Keratinocyte (primary cell): ENCODE data around the gene MLX. TPM values are rescaled to one million over a fixed set of nuclear protein-coding genes. Genes with fewer than 3 reads are reported as not detected.

Experiments
- DNase-seq: peaks from one replicate; pipeline ENCODE4 v3.0.0-alpha.2; 2011; ENCODE audit warnings: low read depth, missing footprints, low spot score
- FAIRE-seq: peaks from 2 replicates; lab custom pipeline; 2011; peaks lifted over from hg19 to GRCh38; lab: Jason Lieb, UNC
- H2AFZ ChIP-seq: 2 replicates; pipeline ENCODE4 v1.6.0; 2012; ENCODE audit warnings: low read length, control low read depth, inconsistent platforms; ENCODE audit not compliant: control insufficient read depth
- H3K27ac ChIP-seq: 2 replicates; pipeline ENCODE4 v1.5.1; 2011; ENCODE audit warnings: low read length; ENCODE audit not compliant: control insufficient read depth, insufficient read depth
- H3K27me3 ChIP-seq: 3 replicates; pipeline ENCODE4 v1.6.0; 2011; ENCODE audit warnings: low read length; ENCODE audit not compliant: control insufficient read depth, insufficient read depth; ENCODE audit errors: extremely low read depth
- H3K36me3 ChIP-seq, 2 experiments: 2 replicates in 1 of 2; 3 replicates in 1 of 2; pipeline ENCODE4 v1.5.1; 2011; ENCODE audit warnings: low read length in 2 of 2, mild to moderate bottlenecking in 1 of 2; ENCODE audit not compliant: control insufficient read depth in 2 of 2, insufficient read depth in 2 of 2; ENCODE audit errors: extremely low read depth in 1 of 2
- H3K4me1 ChIP-seq: 3 replicates; pipeline ENCODE4 v1.5.1; 2011; ENCODE audit warnings: low read length; ENCODE audit not compliant: control insufficient read depth, insufficient read depth; ENCODE audit errors: extremely low read depth
- H3K4me2 ChIP-seq: 3 replicates; pipeline ENCODE4 v1.6.0; 2011; ENCODE audit warnings: low read depth, low read length; ENCODE audit not compliant: control insufficient read depth, insufficient read depth; ENCODE audit errors: extremely low read depth
- H3K4me3 ChIP-seq, 3 experiments: fragments of 200-600 bp in 1 of 3; sonication (generic) in 1 of 3; 2 replicates in 2 of 3; 3 replicates in 1 of 3; pipeline ENCODE4 v1.5.1; 2011 to 2016; ENCODE audit warnings: low read length in 3 of 3, mild to moderate bottlenecking in 3 of 3, control low read depth in 2 of 3, inconsistent platforms in 1 of 3, low read depth in 1 of 3, mixed read lengths in 1 of 3, mixed run types in 1 of 3, moderate library complexity in 1 of 3; ENCODE audit not compliant: control insufficient read depth in 2 of 3, insufficient read depth in 2 of 3; ENCODE audit errors: extremely low read depth in 1 of 3
- H3K79me2 ChIP-seq: 2 replicates; pipeline ENCODE4 v1.6.0; 2012; ENCODE audit warnings: low read length; ENCODE audit not compliant: control insufficient read depth, insufficient read depth
- H3K9ac ChIP-seq: 3 replicates; pipeline ENCODE4 v1.6.0; 2011; ENCODE audit warnings: low read length; ENCODE audit not compliant: control insufficient read depth, insufficient read depth; ENCODE audit errors: extremely low read depth
- H3K9me1 ChIP-seq: 3 replicates; pipeline ENCODE4 v1.6.0; 2011; ENCODE audit warnings: low read length; ENCODE audit not compliant: control insufficient read depth, insufficient read depth; ENCODE audit errors: extremely low read depth
- H3K9me3 ChIP-seq: 2 replicates; pipeline ENCODE4 v1.5.1; 2012; ENCODE audit warnings: low read depth, low read length; ENCODE audit not compliant: control insufficient read depth
- H4K20me1 ChIP-seq: 3 replicates; pipeline ENCODE4 v1.6.0; 2011; ENCODE audit warnings: low read length; ENCODE audit not compliant: control insufficient read depth, insufficient read depth; ENCODE audit errors: extremely low read depth
- EZH2 ChIP-seq: IDR thresholded peaks from one replicate; pipeline ENCODE4 v1.6.1; 2012; ENCODE audit warnings: inconsistent platforms, mild to moderate bottlenecking, low read length, moderate library complexity
- dilution Hi-C: fragments of 300-500 bp; cut with MboI; formaldehyde crosslinking; loops from one replicate; pipeline ENCODE4 v1.7.0; 2020; ENCODE audit warnings: low sequenced_read_pairs; ENCODE audit not compliant: extremely low pct_ligation_motif_present
- polyA minus RNA-seq, 3 experiments: library from RNA; depleted of rRNA, polyadenylated mRNA; stranded (reverse); fragments of >200 nt; gene quantifications; 1 replicate in 1 of 3; 2 replicates in 1 of 3; 3 replicates in 1 of 3; pipeline ENCODE4 v1.2.3, GENCODE V29; 2011
- polyA plus RNA-seq, 5 experiments: library from polyadenylated mRNA; depleted of rRNA in 3 of 5; stranded (reverse) in 3 of 5; stranded (forward) in 1 of 5; unstranded in 1 of 5; fragments of >200 nt; gene quantifications; 1 replicate in 1 of 5; 2 replicates in 3 of 5; 3 replicates in 1 of 5; pipeline versions ENCODE4 v1.2.1 to v1.2.3, GENCODE V29; 2011 to 2012; ENCODE audit warnings: missing spikeins in 2 of 5, low read depth in 1 of 5, low replicate concordance in 1 of 5
- TF ChIP-seq, protein P1 (sequence below), 3 experiments: IDR thresholded peaks in 1 of 3; conservative IDR thresholded peaks in 1 of 3; optimal IDR thresholded peaks in 1 of 3; 2 replicates in 2 of 3; 3 replicates in 1 of 3; pipeline versions ENCODE3 to v1.5.1; 2011; ENCODE audit warnings: low read length in 3 of 3, mild to moderate bottlenecking in 3 of 3, moderate library complexity in 2 of 3, control low read depth in 1 of 3, inconsistent platforms in 1 of 3; ENCODE audit not compliant: insufficient read depth in 2 of 3; ENCODE audit errors: extremely low read depth in 1 of 3

The MLX gene, protein sequence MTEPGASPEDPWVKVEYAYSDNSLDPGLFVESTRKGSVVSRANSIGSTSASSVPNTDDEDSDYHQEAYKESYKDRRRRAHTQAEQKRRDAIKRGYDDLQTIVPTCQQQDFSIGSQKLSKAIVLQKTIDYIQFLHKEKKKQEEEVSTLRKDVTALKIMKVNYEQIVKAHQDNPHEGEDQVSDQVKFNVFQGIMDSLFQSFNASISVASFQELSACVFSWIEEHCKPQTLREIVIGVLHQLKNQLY
- polyA plus RNA-seq (39.2 to 45.1 TPM (median 39.5 TPM) in 3 replicates), polyA minus RNA-seq (34.2 to 40.4 TPM (median 35.1 TPM) in 3 replicates)
- polyA plus RNA-seq (2011; ENCODE audit: low read depth), result 28.8 TPM
- 28.3 and 30.3 TPM in 2 replicates for polyA plus RNA-seq (2011; cell fraction: cytosol; rRNA removed)
- polyA plus RNA-seq (2011; cell fraction: nucleus; rRNA removed), result 41.1 and 44.6 TPM in 2 replicates
- polyA plus RNA-seq (2012; ENCODE audit: low replicate concordance), result 36.7 and 38.2 TPM in 2 replicates
- 11.9 TPM for polyA minus RNA-seq (2011; cell fraction: cytosol; rRNA and poly(A)+ RNA removed)
- 8.1 and 11.6 TPM in 2 replicates for polyA minus RNA-seq (2011; cell fraction: nucleus; rRNA and poly(A)+ RNA removed)

DNA sequence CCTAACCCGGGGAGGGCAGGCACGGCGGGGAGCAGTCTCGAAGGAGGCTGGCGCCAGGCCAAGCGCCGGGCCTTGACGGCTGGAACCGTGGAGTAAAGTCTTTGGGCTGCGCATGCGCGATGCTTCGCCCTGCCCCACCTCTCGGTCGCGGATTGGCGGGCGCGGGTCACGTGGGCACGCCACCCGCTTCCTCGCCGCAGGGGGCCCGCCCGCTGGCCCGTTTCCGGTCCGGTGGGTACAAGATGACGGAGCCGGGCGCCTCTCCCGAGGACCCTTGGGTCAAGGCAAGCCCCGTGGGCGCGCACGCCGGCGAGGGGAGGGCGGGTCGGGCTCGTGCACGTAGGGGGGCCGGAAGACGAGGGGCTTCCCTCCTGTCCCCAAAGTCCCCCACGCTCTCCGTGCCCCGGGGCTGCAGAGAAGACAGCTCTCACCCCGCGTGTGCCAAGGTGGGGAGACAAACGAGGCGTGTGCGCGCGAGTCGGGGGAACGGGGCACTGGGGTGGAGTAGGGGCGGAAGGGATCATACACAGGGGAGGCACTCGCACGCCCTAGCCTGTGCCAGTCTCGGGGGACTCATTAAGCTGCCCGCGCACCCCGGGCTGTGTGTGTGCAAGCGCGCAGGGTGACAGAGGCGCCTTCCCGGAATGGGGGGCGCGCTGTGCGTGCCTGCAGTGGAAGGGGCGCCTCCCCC lies at the start of gene MLX:
MLX (plus strand) TSS at position 218 of the 691 bp plus-strand sequence; CDS start at position 243, 25 bp downstream.
- FAIRE-seq, result no peak
- H3K27me3 ChIP-seq, result no peaks in the 10 kb centered on the region
- peaks cover 26% of the 10 kb centered on the region for H3K4me1 ChIP-seq
- H3K4me3 ChIP-seq, result peak within 1 kb of the TSS; percentile 85 to 93 (median 88)
- H2AFZ ChIP-seq, result peak within 1 kb of the TSS; percentile 74
- H3K27ac ChIP-seq, result peak within 1 kb of the TSS; percentile 52
- H3K9me1 ChIP-seq, result no peaks in the 10 kb centered on the region
- TF ChIP-seq, protein P1, sequence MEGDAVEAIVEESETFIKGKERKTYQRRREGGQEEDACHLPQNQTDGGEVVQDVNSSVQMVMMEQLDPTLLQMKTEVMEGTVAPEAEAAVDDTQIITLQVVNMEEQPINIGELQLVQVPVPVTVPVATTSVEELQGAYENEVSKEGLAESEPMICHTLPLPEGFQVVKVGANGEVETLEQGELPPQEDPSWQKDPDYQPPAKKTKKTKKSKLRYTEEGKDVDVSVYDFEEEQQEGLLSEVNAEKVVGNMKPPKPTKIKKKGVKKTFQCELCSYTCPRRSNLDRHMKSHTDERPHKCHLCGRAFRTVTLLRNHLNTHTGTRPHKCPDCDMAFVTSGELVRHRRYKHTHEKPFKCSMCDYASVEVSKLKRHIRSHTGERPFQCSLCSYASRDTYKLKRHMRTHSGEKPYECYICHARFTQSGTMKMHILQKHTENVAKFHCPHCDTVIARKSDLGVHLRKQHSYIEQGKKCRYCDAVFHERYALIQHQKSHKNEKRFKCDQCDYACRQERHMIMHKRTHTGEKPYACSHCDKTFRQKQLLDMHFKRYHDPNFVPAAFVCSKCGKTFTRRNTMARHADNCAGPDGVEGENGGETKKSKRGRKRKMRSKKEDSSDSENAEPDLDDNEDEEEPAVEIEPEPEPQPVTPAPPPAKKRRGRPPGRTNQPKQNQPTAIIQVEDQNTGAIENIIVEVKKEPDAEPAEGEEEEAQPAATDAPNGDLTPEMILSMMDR (optimal IDR thresholded peaks at IDR 0.05 in 1 of 3, IDR thresholded peaks at IDR 0.05 in 1 of 3, conservative IDR thresholded peaks at IDR 0.05 in 1 of 3; ENCODE audit: extremely low read depth in 1 of 3, insufficient read depth in 2 of 3, low read length in 3 of 3), result peak in 1 of 3 experiments; percentile 2
- TF ChIP-seq EZH2, result no peak
- H3K79me2 ChIP-seq, result peaks cover 50% of the 10 kb centered on the region
- dilution Hi-C loops, result no loop called here
- H3K4me2 ChIP-seq, result peak within 1 kb of the TSS; percentile 92
- no peaks in the 10 kb centered on the region for H3K9me3 ChIP-seq
- no peak for DNase-seq
- H4K20me1 ChIP-seq, result no peaks in the 10 kb centered on the region
- peaks cover 32 to 59% of the 10 kb centered on the region in 2 experiments for H3K36me3 ChIP-seq
- peak within 1 kb of the TSS; percentile 71 for H3K9ac ChIP-seq

DNA sequence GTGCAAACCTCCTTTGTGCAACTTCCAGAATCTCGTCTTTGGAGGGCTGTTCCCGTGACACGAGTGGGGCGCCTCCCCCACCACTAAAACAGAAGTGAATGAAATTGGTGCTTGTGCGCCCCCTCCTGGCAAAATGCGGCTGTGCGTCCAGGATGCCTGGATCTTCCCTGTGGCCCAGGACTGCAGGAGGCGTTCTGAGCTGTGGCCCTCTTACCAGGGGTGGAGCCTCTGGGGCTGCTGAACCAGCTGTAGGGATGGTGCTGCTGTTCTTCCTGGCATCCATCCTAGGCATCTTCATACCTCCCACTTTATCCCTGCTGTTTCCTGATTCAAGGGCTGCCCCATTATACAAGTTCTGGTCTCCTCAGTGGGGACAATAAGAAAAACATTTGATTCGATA lies 49.4 kb upstream of the MLX start:
- Histone ChIP-seq H4K20me1 (no peaks in the 10 kb centered on the region), H2AFZ (no peak overlapping the region), H3K9me3 (no peaks in the 10 kb centered on the region), H3K9ac (no peak overlapping the region), H3K27ac (peak overlapping the region; percentile 91), H3K27me3 (no peaks in the 10 kb centered on the region), H3K9me1 (no peaks in the 10 kb centered on the region), H3K36me3 (peaks cover 10 to 19% of the 10 kb centered on the region in 2 experiments), H3K4me2 (no peak overlapping the region), H3K4me1 (peaks cover 41% of the 10 kb centered on the region), H3K79me2 (no peaks in the 10 kb centered on the region), H3K4me3 (no peak overlapping the region)
- DNase-seq, result no peak
- peak; percentile 87 for FAIRE-seq
- dilution Hi-C loops, result loop anchor here (25.0 kb wide), 1 partner anchor 205 kb away; no protein-coding TSS in a partner anchor
- TF ChIP-seq, protein P1 (optimal IDR thresholded peaks at IDR 0.05 in 1 of 3, IDR thresholded peaks at IDR 0.05 in 1 of 3, conservative IDR thresholded peaks at IDR 0.05 in 1 of 3; ENCODE audit: extremely low read depth in 1 of 3, insufficient read depth in 2 of 3, low read length in 3 of 3), result peak; percentile 96 to 99 (median 99)
- TF ChIP-seq EZH2, result no peak
